IMR-90 (cell line): ENCODE data around the gene TP63. TPM values are rescaled to one million over a fixed set of nuclear protein-coding genes. Genes with fewer than 3 reads are reported as not detected.

Source experiments
- ATAC-seq: fragments of 200-7000 bp; cut with Tn5 transposase; 2 replicates; pipeline ENCODE4 v1.9.1; 2020; ENCODE audit warnings: low read depth, mild to moderate bottlenecking, moderate library complexity
- BruUV-seq: library from RNA; stranded (reverse); fragments of 400-500 nt; replicated peaks from 2 replicates; lab custom pipeline; 2021; lab: Mats Ljungman, UMichigan
- CTCF ChIA-PET: fragments of 300-600 bp; formaldehyde crosslinking; extraction: SDS; loops from one replicate; lab custom pipeline; 2021; ENCODE audit warnings: antibody characterized with exemption; lab: Yijun Ruan, JAX
- POLR2A ChIA-PET: fragments of 300-600 bp; sonication (Branson Sonifier 250); formaldehyde crosslinking; loops from one replicate; lab custom pipeline; 2022; ENCODE audit warnings: antibody characterized with exemption; ENCODE audit not compliant: unreplicated experiment; lab: Charles Lee
- DNase-seq: peaks from one replicate; pipeline ENCODE4 v3.0.0; 2013
- H2AFZ ChIP-seq: replicated peaks from 2 replicates; pipeline ENCODE3; 2013; ENCODE audit warnings: low read length, mild to moderate bottlenecking; ENCODE audit not compliant: poor library complexity
- H2AK5ac ChIP-seq: 2 replicates; pipeline ENCODE4 v1.6.1; 2013; ENCODE audit warnings: low read depth, low read length, inconsistent platforms
- H2AK9ac ChIP-seq: replicated peaks from 2 replicates; pipeline ENCODE3; 2013; ENCODE audit warnings: mild to moderate bottlenecking, low read depth, low read length, moderate library complexity; ENCODE audit not compliant: poor library complexity
- H2BK120ac ChIP-seq: 2 replicates; pipeline ENCODE4 v1.6.1; 2013; ENCODE audit warnings: low read depth, low read length, inconsistent platforms
- H2BK15ac ChIP-seq: 3 replicates; pipeline ENCODE4 v1.6.1; 2013; ENCODE audit warnings: low read depth, low read length, inconsistent platforms
- H2BK20ac ChIP-seq: 2 replicates; pipeline ENCODE4 v1.6.1; 2013; ENCODE audit warnings: low read depth, mild to moderate bottlenecking, inconsistent platforms, low read length, moderate library complexity
- H2BK5ac ChIP-seq: 2 replicates; pipeline ENCODE4 v1.6.1; 2013; ENCODE audit warnings: mild to moderate bottlenecking, low read depth, low read length, inconsistent platforms; ENCODE audit not compliant: poor library complexity, severe bottlenecking
- H3K14ac ChIP-seq: replicated peaks from 2 replicates; pipeline ENCODE4 v1.6.1; 2013; ENCODE audit warnings: low read depth, low read length, inconsistent platforms
- H3K18ac ChIP-seq: 2 replicates; pipeline ENCODE4 v1.6.1; 2013; ENCODE audit warnings: low read depth, low read length, control low read depth
- H3K23ac ChIP-seq: 2 replicates; pipeline ENCODE4 v1.6.1; 2013; ENCODE audit warnings: low read depth, low read length, inconsistent platforms
- H3K27ac ChIP-seq: 2 replicates; pipeline ENCODE4 v1.5.1; 2013; ENCODE audit warnings: mild to moderate bottlenecking, control low read depth, low read length; ENCODE audit not compliant: insufficient read depth
- H3K27me3 ChIP-seq: 2 replicates; pipeline ENCODE4 v1.6.1; 2013; ENCODE audit warnings: low read length; ENCODE audit not compliant: control insufficient read depth, insufficient read depth
- H3K36me3 ChIP-seq: 2 replicates; pipeline ENCODE4 v1.6.1; 2013; ENCODE audit warnings: low read length, mixed read lengths; ENCODE audit not compliant: control insufficient read depth, insufficient read depth
- H3K4ac ChIP-seq: 2 replicates; pipeline ENCODE4 v1.6.1; 2013; ENCODE audit warnings: low read depth, low read length, inconsistent platforms
- H3K4me1 ChIP-seq: 2 replicates; pipeline ENCODE4 v1.6.1; 2013; ENCODE audit warnings: low read length, mixed read lengths; ENCODE audit not compliant: control insufficient read depth, insufficient read depth
- H3K4me2 ChIP-seq: 2 replicates; pipeline ENCODE4 v1.6.1; 2013; ENCODE audit warnings: low read depth, mild to moderate bottlenecking, control low read depth, low read length, moderate library complexity
- H3K4me3 ChIP-seq: 2 replicates; pipeline ENCODE4 v1.5.1; 2013; ENCODE audit warnings: low read depth, mild to moderate bottlenecking, control low read depth, low read length, moderate library complexity; ENCODE audit not compliant: insufficient read depth
- H3K56ac ChIP-seq: 2 replicates; pipeline ENCODE4 v1.6.1; 2013; ENCODE audit warnings: low read length, inconsistent platforms; ENCODE audit not compliant: insufficient read depth; ENCODE audit errors: extremely low read depth
- H3K79me1 ChIP-seq, 2 experiments: 2 replicates each; pipeline ENCODE4 v1.6.1; 2013; ENCODE audit warnings: low read length in 2 of 2, inconsistent platforms in 1 of 2, low read depth in 1 of 2
- H3K9ac ChIP-seq: 2 replicates; pipeline ENCODE4 v1.6.1; 2013; ENCODE audit warnings: low read depth, low read length, control low read depth
- H3K9me1 ChIP-seq: 2 replicates; pipeline ENCODE4 v1.6.1; 2013; ENCODE audit warnings: low read length, inconsistent platforms; ENCODE audit not compliant: insufficient read depth
- H3K9me3 ChIP-seq: 2 replicates; pipeline ENCODE4 v1.6.1; 2013; ENCODE audit warnings: low read length; ENCODE audit not compliant: control insufficient read depth, insufficient read depth
- H4K20me1 ChIP-seq: 2 replicates; pipeline ENCODE4 v1.6.1; 2013; ENCODE audit warnings: low read length, inconsistent platforms; ENCODE audit not compliant: insufficient read depth
- H4K5ac ChIP-seq: 2 replicates; pipeline ENCODE4 v1.6.1; 2013; ENCODE audit warnings: mild to moderate bottlenecking, low read depth, low read length, control low read depth
- H4K8ac ChIP-seq, 2 experiments: 2 replicates each; pipeline ENCODE4 v1.6.1; 2013; ENCODE audit warnings: low read depth in 2 of 2, low read length in 2 of 2, control low read depth in 1 of 2, inconsistent platforms in 1 of 2
- H4K91ac ChIP-seq: 2 replicates; pipeline ENCODE4 v1.6.1; 2013; ENCODE audit warnings: low read depth, low read length, inconsistent platforms; ENCODE audit not compliant: insufficient read depth
- CEBPB ChIP-seq: IDR thresholded peaks from 2 replicates; pipeline ENCODE4 v1.6.1; 2012; ENCODE audit warnings: low read depth, low read length, improper control_type of control experiment
- ELK1 ChIP-seq: fragments of 150-350 bp; IDR thresholded peaks from 2 replicates; pipeline ENCODE4 v1.6.1; 2016; ENCODE audit warnings: low read depth, mild to moderate bottlenecking, low read length, moderate library complexity, borderline replicate concordance
- WGBS, 2 experiments: methylation state at CpG; one replicate each; pipeline versions ENCODE4 v1.1.5 to v1.1.7; 2013; ENCODE audit warnings: missing lambda C conversion rate in 2 of 2; ENCODE audit not compliant: insufficient read length in 1 of 2; ENCODE audit errors: extremely low coverage in 2 of 2; 5-methylcytosine and 5-hydroxymethylcytosine counted together
- dilution Hi-C: fragments of 300-500 bp; cut with HindIII; formaldehyde crosslinking; loops from one replicate; pipeline ENCODE4 v1.14.3; 2018; ENCODE audit warnings: low sequenced_read_pairs; ENCODE audit not compliant: unreplicated experiment
- in situ Hi-C: fragments of 300-500 bp; cut with MboI; formaldehyde crosslinking; loops from 3 replicates; pipeline ENCODE4 v1.14.3; 2019; ENCODE audit warnings: low sequenced_read_pairs, inconsistent platforms, mixed read lengths
- intact Hi-C: fragments of 100-400 bp; cut with micrococcal nuclease; formaldehyde crosslinking; loops from 2 replicates; pipeline ENCODE4 v1.10.0; 2022
- polyA plus RNA-seq, 3 experiments: library from polyadenylated mRNA; depleted of rRNA; stranded (reverse); fragments of >200 nt; gene quantifications; 2 replicates each; pipeline ENCODE4 v1.2.3, GENCODE V29; 2012; ENCODE audit warnings: low replicate concordance in 1 of 3
- total RNA-seq: library from RNA; depleted of rRNA; stranded (reverse); fragments of >200 nt; gene quantifications from 2 replicates; pipeline ENCODE4 v1.2.3, GENCODE V29; 2012

Gene TP63
- total and polyA plus RNA-seq, 2 of the 4 experiments (the other 2 are of a cell fraction), result not detected

GRCh38 chr3:189862385-189862998 lies 231.3 kb downstream of the TP63 start:
- BruUV-seq, result no TSS peak
- ATAC-seq, result no peak
- in situ Hi-C loops, result no loop called here

More at GRCh38 chr3:189862385-189862998, 231.3 kb downstream of the TP63 start:
- no CpG with 5 or more reads among the region's 9 CpGs for WGBS, 2 experiments
- Histone ChIP-seq H2AK5ac (no peak overlapping the region), H2BK120ac (no peak overlapping the region), H2BK20ac (no peak overlapping the region), H3K36me3 (no peaks in the 10 kb centered on the region), H3K18ac (no peak overlapping the region), H2BK5ac (no peak overlapping the region), H3K9me1 (no peaks in the 10 kb centered on the region), H3K56ac (no peak overlapping the region), H3K4ac (no peak overlapping the region), H4K91ac (no peak overlapping the region), H3K9ac (no peak overlapping the region), H3K79me1 (no peaks in the 10 kb centered on the region), H3K27ac (no peak overlapping the region), H4K20me1 (no peaks in the 10 kb centered on the region), H3K4me3 (no peak overlapping the region), H4K5ac (no peak overlapping the region), H4K8ac (no peak overlapping the region), H3K23ac (no peak overlapping the region), H2BK15ac (no peak overlapping the region), H3K9me3 (no peaks in the 10 kb centered on the region), H3K27me3 (peaks cover 3% of the 10 kb centered on the region; the same call in 1 of the 2 replicates), H2AK9ac (no peak overlapping the region), H3K4me1 (no peaks in the 10 kb centered on the region), H3K4me2 (no peak overlapping the region), H2AFZ (no peak overlapping the region), H3K14ac (no peak overlapping the region)
- DNase-seq, result peak; percentile 26
- intact Hi-C loops (no loop called here), dilution Hi-C loops (no loop called here)
- TF ChIP-seq ELK1, result no peak
- peak; percentile 53; the same call in 1 of the 2 replicates for TF ChIP-seq CEBPB
- ChIA-PET POLR2A (no interaction called here), CTCF (no interaction called here)
